K562 (cell line): ENCODE measurements around the gene STRN3. TPM values are rescaled to one million over a fixed set of nuclear protein-coding genes. Genes with fewer than 3 reads are reported as not detected.

Source experiments
- ATAC-seq: fragments of 200-7000 bp; cut with Tn5 transposase; 3 replicates; pipeline ENCODE4 v1.9.1; 2020; ENCODE audit warnings: moderate library complexity
- BruUV-seq: library from RNA; stranded (reverse); fragments of 400-500 nt; replicated peaks from 2 replicates; lab custom pipeline; 2021; lab: Mats Ljungman, UMichigan
- CTCF ChIA-PET: fragments of 300-600 bp; formaldehyde crosslinking; extraction: SDS; loops from one replicate; lab custom pipeline; 2021; ENCODE audit warnings: low intra/inter-chr PET ratio; lab: Yijun Ruan, JAX
- POLR2A ChIA-PET: fragments of 300-600, 350-650 bp; sonication (Branson Sonifier 250); formaldehyde crosslinking; extraction: SDS; loops from one replicate; lab custom pipeline; 2021; ENCODE audit warnings: antibody characterized with exemption, inconsistent platforms; lab: Yijun Ruan, JAX
- DNase-seq, 4 experiments: peaks; one replicate each; pipeline versions ENCODE4 v3.0.0 to v3.0.0-alpha.2; 2011 to 2018; ENCODE audit warnings: low spot score in 3 of 4, mixed read lengths in 3 of 4; ENCODE audit errors: extremely low read depth in 1 of 4
- FAIRE-seq: peaks from 2 replicates; lab custom pipeline; 2011; peaks lifted over from hg19 to GRCh38; lab: Jason Lieb, UNC
- H2AFZ ChIP-seq: 2 replicates; pipeline ENCODE4 v1.6.0; 2011; ENCODE audit warnings: low read depth, low read length, control low read depth, inconsistent platforms
- H3K27ac ChIP-seq: fragments of 200-600 bp; 3 replicates; pipeline ENCODE4 v1.8.0; 2011; ENCODE audit warnings: low read depth, mild to moderate bottlenecking, control low read depth, inconsistent platforms, low read length, moderate library complexity, mixed read lengths; ENCODE audit errors: extremely low read depth
- H3K27me3 ChIP-seq, 2 experiments: fragments of 300-600 bp in 1 of 2; 2 replicates in 1 of 2; 3 replicates in 1 of 2; pipeline versions ENCODE4 v1.6.0 to v1.8.0; 2011; ENCODE audit warnings: inconsistent platforms in 2 of 2, low read length in 2 of 2, mild to moderate bottlenecking in 1 of 2, mixed read lengths in 1 of 2, moderate library complexity in 1 of 2; ENCODE audit not compliant: control insufficient read depth in 2 of 2, insufficient read depth in 2 of 2
- H3K36me3 ChIP-seq: fragments of 300-600 bp; 3 replicates; pipeline ENCODE4 v1.8.0; 2011; ENCODE audit warnings: mild to moderate bottlenecking, low read length, inconsistent platforms; ENCODE audit not compliant: control insufficient read depth, insufficient read depth
- H3K4me1 ChIP-seq, 2 experiments: fragments of 200-600 bp in 1 of 2; replicated peaks in 1 of 2; 2 replicates in 1 of 2; 3 replicates in 1 of 2; pipeline versions ENCODE4 v1.5.1 to v1.8.0; 2011; ENCODE audit warnings: inconsistent platforms in 2 of 2, low read length in 2 of 2, mild to moderate bottlenecking in 1 of 2, mixed read lengths in 1 of 2, moderate library complexity in 1 of 2; ENCODE audit not compliant: control insufficient read depth in 2 of 2, insufficient read depth in 2 of 2
- H3K4me2 ChIP-seq: 2 replicates; pipeline ENCODE4 v1.6.1; 2011; ENCODE audit warnings: low read length, control low read depth, inconsistent platforms, mixed read lengths; ENCODE audit not compliant: insufficient read depth
- H3K4me3 ChIP-seq: fragments of 200-600 bp; sonication (generic), shearing (Covaris generic); 2 replicates; pipeline ENCODE4 v1.5.1; 2016; ENCODE audit warnings: control low read depth, inconsistent platforms
- H3K79me2 ChIP-seq: fragments of 200-600 bp; 3 replicates; pipeline ENCODE4 v1.8.0; 2011; ENCODE audit warnings: low read length, inconsistent platforms; ENCODE audit not compliant: control insufficient read depth, insufficient read depth
- H3K9ac ChIP-seq, 2 experiments: 2 replicates each; pipeline versions ENCODE4 v1.6.0 to v1.6.1; 2011; ENCODE audit warnings: low read depth in 2 of 2, low read length in 2 of 2, control low read depth in 1 of 2, inconsistent platforms in 1 of 2, mild to moderate bottlenecking in 1 of 2, mixed read lengths in 1 of 2; ENCODE audit not compliant: insufficient read depth in 1 of 2
- H3K9me1 ChIP-seq: one replicate; pipeline ENCODE4 v1.6.0; 2011; ENCODE audit warnings: inconsistent platforms, mild to moderate bottlenecking, low read length, moderate library complexity; ENCODE audit not compliant: control insufficient read depth, insufficient read depth
- H3K9me3 ChIP-seq: replicated peaks from 2 replicates; pipeline ENCODE4 v1.5.1; 2011; ENCODE audit warnings: low read depth, low read length, inconsistent platforms; ENCODE audit not compliant: control insufficient read depth, insufficient read depth
- H4K20me1 ChIP-seq: replicated peaks from 2 replicates; pipeline ENCODE4 v1.6.1; 2011; ENCODE audit warnings: low read length, inconsistent platforms, mixed read lengths; ENCODE audit not compliant: control insufficient read depth, insufficient read depth
- ARHGAP35 ChIP-seq: fragments of 450-650 bp; IDR thresholded peaks from 2 replicates; pipeline ENCODE4 v1.6.1; 2018; ENCODE audit not compliant: partially characterized antibody
- BRD4 ChIP-seq: fragments of 200-600 bp; sonication (generic); IDR thresholded peaks from 2 replicates; pipeline ENCODE4 v1.6.1; 2017; ENCODE audit warnings: inconsistent platforms
- E2F3 ChIP-seq: fragments of 250-450 bp; sonication (Bioruptor Pico); IDR thresholded peaks from 2 replicates; pipeline ENCODE4 v1.4.0; 2020; ENCODE audit warnings: mild to moderate bottlenecking
- GABPA ChIP-seq: fragments of 200-800 bp; sonication (Bioruptor generic); conservative IDR thresholded peaks from 2 replicates; pipeline ENCODE4 v1.6.1; 2016; ENCODE audit warnings: low read depth, missing genetic modification characterization, missing compliant biosample characterization
- IFI16 ChIP-seq: fragments of 250-450 bp; sonication (Bioruptor Pico); IDR thresholded peaks from 2 replicates; pipeline ENCODE4 v2.1.2; 2022; ENCODE audit warnings: mild to moderate bottlenecking, inconsistent platforms
- KHSRP ChIP-seq: fragments of 450-650 bp; IDR thresholded peaks from 2 replicates; pipeline ENCODE4 v1.6.1; 2017
- MAFF ChIP-seq: IDR thresholded peaks from 2 replicates; pipeline ENCODE4 v1.6.1; 2012; ENCODE audit warnings: low read length, improper control_type of control experiment
- MEIS2 ChIP-seq: fragments of 450-650 bp; IDR thresholded peaks from 2 replicates; pipeline ENCODE4 v1.6.1; 2014; ENCODE audit warnings: mild to moderate bottlenecking; ENCODE audit not compliant: partially characterized antibody
- NFE2 ChIP-seq: IDR thresholded peaks from 2 replicates; pipeline ENCODE4 v1.6.1; 2014; ENCODE audit warnings: antibody characterized with exemption, low read depth
- RBM22 ChIP-seq: fragments of 200-400 bp; formaldehyde crosslinking; IDR thresholded peaks from 2 replicates; pipeline ENCODE4 v1.6.1; 2018; ENCODE audit warnings: low read length, low read depth; ENCODE audit not compliant: poor library complexity, severe bottlenecking
- RCOR1 ChIP-seq, 2 experiments: IDR thresholded peaks; 2 replicates each; pipeline ENCODE4 v1.6.1; 2012; ENCODE audit warnings: low read depth in 2 of 2, low read length in 2 of 2, borderline replicate concordance in 1 of 2, improper control_type of control experiment in 1 of 2
- XRCC4 ChIP-seq: IDR thresholded peaks from one replicate; pipeline ENCODE4 v1.6.1; 2011; ENCODE audit not compliant: insufficient read depth, insufficient read length; ENCODE audit errors: extremely low read depth
- ZBED1 ChIP-seq: IDR thresholded peaks from 2 replicates; pipeline ENCODE4 v1.6.1; 2014
- ZNF57 ChIP-seq: fragments of 450-650 bp; formaldehyde crosslinking; IDR thresholded peaks from 2 replicates; pipeline ENCODE4 v1.4.0; 2020; ENCODE audit warnings: mild to moderate bottlenecking, moderate library complexity
- in situ Hi-C: fragments of 300-500 bp; cut with MboI; formaldehyde crosslinking; loops from 4 replicates; pipeline ENCODE4 v1.15.0; 2018; ENCODE audit warnings: inconsistent platforms, mixed read lengths
- intact Hi-C: fragments of 100-400 bp; cut with micrococcal nuclease; formaldehyde crosslinking; loops from 2 replicates; pipeline ENCODE4 v1.14.2; 2022
- polyA plus RNA-seq, 8 experiments: library from polyadenylated mRNA; depleted of rRNA in 4 of 8; stranded (reverse) in 5 of 8; unstranded in 3 of 8; fragments of >200 nt; fragmentation: Nextera tagmentation in 2 of 8; fragmentation: Illumina TruSeq in 1 of 8; extraction: Ambion mirVana in 2 of 8; extraction: Trizol in 1 of 8; gene quantifications; 2 replicates each; pipeline versions ENCODE4 v1.2.1 to v1.2.3, GENCODE V29; 2011 to 2014; ENCODE audit warnings: inconsistent platforms in 1 of 8, missing spikeins in 1 of 8
- total RNA-seq, 7 experiments: library from RNA; depleted of rRNA in 6 of 7; stranded (reverse); fragments of >200 nt in 6 of 7; fragmentation: Illumina TruSeq in 2 of 7; extraction: Trizol in 2 of 7; gene quantifications; 2 replicates each; pipeline versions ENCODE4 v1.2.1 to v1.2.3, GENCODE V29; 2011 to 2021; ENCODE audit warnings: low replicate concordance in 1 of 7
- TF ChIP-seq, protein P1 (sequence below): IDR thresholded peaks from 2 replicates; pipeline ENCODE4 v1.6.1; 2016; ENCODE audit warnings: missing genetic modification characterization, missing compliant biosample characterization
- TF ChIP-seq, protein P2 (sequence below): conservative IDR thresholded peaks from 2 replicates; pipeline ENCODE4 v1.6.1; 2011; ENCODE audit warnings: low read depth, mild to moderate bottlenecking, low read length; ENCODE audit not compliant: control insufficient read depth

The STRN3 gene
- total and polyA plus RNA-seq, 9 of the 15 experiments (the other 6 are each of a cell fraction or from before 2014, with no cell fraction given) = 5.9 to 29.1 (median 16.0) TPM

DNA sequence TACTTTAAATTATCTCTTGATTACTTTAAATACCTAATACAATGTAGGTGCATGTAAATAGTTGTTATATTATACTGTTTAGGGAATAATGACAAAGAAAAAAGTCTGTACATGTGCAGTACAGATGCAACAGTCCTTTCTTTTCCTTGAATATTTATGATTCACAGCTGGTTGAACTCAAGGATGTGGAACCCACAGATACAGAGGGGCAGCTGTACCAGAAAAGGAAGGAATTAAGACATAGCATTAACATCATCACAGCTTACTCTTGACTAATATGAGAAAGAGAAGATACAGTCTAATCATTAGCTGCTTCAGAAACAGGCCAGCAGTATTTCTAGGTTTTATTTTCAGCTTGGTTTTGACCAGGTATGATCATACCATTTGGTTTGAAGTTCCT, 35.4 kb downstream of the STRN3 start:
- ChIA-PET POLR2A (no interaction called here), CTCF (no interaction called here)
- Histone ChIP-seq H3K9me1 (peaks cover 2% of the 10 kb centered on the region), H3K4me2 (no peak overlapping the region), H3K9me3 (no peaks in the 10 kb centered on the region), H3K9ac (no peak overlapping the region), H3K79me2 (peaks cover 93% of the 10 kb centered on the region), H3K27ac (no peak overlapping the region), H2AFZ (no peak overlapping the region), H3K27me3 (no peaks in the 10 kb centered on the region), H3K4me3 (no peak overlapping the region), H3K4me1 (peaks cover 0 to 2% of the 10 kb centered on the region in 2 experiments; a peak in 2 of 5 replicates), H3K36me3 (peaks cover 9% of the 10 kb centered on the region; the same call in 2 of the 3 replicates), H4K20me1 (no peaks in the 10 kb centered on the region; the same call in 1 of the 2 replicates)
- no TSS peak for BruUV-seq
- TF ChIP-seq GABPA = no peak
- TF ChIP-seq ARHGAP35 = no peak
- TF ChIP-seq RBM22 = no peak
- FAIRE-seq = no peak
- ATAC-seq = no peak
- DNase-seq = no peak
- intact Hi-C loops (no loop called here), in situ Hi-C loops (no loop called here)

DNA sequence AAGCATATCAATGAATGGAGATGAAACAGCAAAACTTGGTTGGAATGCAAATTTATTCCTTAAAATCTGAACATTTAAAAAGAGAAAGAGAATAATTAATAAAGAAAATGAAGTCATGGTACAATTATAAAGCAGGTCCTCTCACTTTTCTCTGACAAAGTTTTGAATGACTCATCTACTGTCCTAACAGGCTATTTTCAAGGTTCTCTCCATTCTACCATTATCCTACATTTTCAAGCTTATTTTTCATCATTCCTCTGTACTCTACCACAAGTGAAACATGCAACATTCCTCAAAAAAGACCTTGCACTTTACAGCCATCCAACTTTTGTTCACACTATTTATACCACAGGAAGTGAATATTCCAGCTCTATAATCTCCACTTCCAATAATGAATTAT, 37.7 kb downstream of the STRN3 start:
- Histone ChIP-seq H3K9ac (no peak overlapping the region), H4K20me1 (no peaks in the 10 kb centered on the region), H2AFZ (no peak overlapping the region), H3K4me1 (peaks cover 0 to 2% of the 10 kb centered on the region in 2 experiments; a peak in 2 of 5 replicates), H3K4me2 (no peak overlapping the region), H3K27ac (peak overlapping the region; percentile 36; the same call in 1 of the 3 replicates), H3K27me3 (no peaks in the 10 kb centered on the region), H3K79me2 (peaks cover 89% of the 10 kb centered on the region), H3K4me3 (no peak overlapping the region), H3K9me1 (peaks cover 2% of the 10 kb centered on the region), H3K36me3 (peaks cover 9% of the 10 kb centered on the region; the same call in 2 of the 3 replicates), H3K9me3 (no peaks in the 10 kb centered on the region)
- POLR2A ChIA-PET = interaction anchor here (0.5 to 1.3 kb wide), 2 partner anchors 37 to 99 kb away, joined by 3 to 5 read pairs; partner anchors contain the start of gene AP4S1
- DNase-seq = no peak
- no peak for FAIRE-seq
- intact Hi-C loops (no loop called here), in situ Hi-C loops (no loop called here)
- CTCF ChIA-PET = no interaction called here
- BruUV-seq = no TSS peak
- ATAC-seq = no peak
- TF ChIP-seq ZBED1 (no peak), MEIS2 (no peak), IFI16 (CRISPR knock-in tag) (no peak), ZNF57 (CRISPR knock-in tag) (no peak), MAFF (no peak), BRD4 (no peak), E2F3 (CRISPR knock-in tag) (no peak), NFE2 (no peak), RCOR1 (IDR thresholded peaks at IDR 0.05; ENCODE audit: borderline replicate concordance in 1 of 2, low read depth in 2 of 2, low read length in 2 of 2) (no peak), KHSRP (no peak), XRCC4 (no peak)
- TF ChIP-seq, protein P1, sequence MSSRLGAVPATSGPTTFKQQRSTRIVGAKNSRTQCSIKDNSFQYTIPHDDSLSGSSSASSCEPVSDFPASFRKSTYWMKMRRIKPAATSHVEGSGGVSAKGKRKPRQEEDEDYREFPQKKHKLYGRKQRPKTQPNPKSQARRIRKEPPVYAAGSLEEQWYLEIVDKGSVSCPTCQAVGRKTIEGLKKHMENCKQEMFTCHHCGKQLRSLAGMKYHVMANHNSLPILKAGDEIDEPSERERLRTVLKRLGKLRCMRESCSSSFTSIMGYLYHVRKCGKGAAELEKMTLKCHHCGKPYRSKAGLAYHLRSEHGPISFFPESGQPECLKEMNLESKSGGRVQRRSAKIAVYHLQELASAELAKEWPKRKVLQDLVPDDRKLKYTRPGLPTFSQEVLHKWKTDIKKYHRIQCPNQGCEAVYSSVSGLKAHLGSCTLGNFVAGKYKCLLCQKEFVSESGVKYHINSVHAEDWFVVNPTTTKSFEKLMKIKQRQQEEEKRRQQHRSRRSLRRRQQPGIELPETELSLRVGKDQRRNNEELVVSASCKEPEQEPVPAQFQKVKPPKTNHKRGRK = no peak
- TF ChIP-seq, protein P2, sequence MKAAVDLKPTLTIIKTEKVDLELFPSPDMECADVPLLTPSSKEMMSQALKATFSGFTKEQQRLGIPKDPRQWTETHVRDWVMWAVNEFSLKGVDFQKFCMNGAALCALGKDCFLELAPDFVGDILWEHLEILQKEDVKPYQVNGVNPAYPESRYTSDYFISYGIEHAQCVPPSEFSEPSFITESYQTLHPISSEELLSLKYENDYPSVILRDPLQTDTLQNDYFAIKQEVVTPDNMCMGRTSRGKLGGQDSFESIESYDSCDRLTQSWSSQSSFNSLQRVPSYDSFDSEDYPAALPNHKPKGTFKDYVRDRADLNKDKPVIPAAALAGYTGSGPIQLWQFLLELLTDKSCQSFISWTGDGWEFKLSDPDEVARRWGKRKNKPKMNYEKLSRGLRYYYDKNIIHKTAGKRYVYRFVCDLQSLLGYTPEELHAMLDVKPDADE = no peak
